DND-41 (cell line): ENCODE measurements around the gene CABLES2.

Experiments
- CTCF ChIP-seq: IDR thresholded peaks from 2 replicates; pipeline ENCODE4 v1.5.1; 2012; ENCODE audit warnings: borderline replicate concordance, low read length, moderate library complexity, mild to moderate bottlenecking; ENCODE audit not compliant: poor library complexity, severe bottlenecking; ENCODE audit errors: extremely low read depth
- EZH2 ChIP-seq: IDR thresholded peaks from 3 replicates; pipeline ENCODE4 v1.6.1; 2012; ENCODE audit warnings: borderline replicate concordance, low read depth, mild to moderate bottlenecking, moderate library complexity, low read length, inconsistent platforms; ENCODE audit not compliant: severe bottlenecking

DNA sequence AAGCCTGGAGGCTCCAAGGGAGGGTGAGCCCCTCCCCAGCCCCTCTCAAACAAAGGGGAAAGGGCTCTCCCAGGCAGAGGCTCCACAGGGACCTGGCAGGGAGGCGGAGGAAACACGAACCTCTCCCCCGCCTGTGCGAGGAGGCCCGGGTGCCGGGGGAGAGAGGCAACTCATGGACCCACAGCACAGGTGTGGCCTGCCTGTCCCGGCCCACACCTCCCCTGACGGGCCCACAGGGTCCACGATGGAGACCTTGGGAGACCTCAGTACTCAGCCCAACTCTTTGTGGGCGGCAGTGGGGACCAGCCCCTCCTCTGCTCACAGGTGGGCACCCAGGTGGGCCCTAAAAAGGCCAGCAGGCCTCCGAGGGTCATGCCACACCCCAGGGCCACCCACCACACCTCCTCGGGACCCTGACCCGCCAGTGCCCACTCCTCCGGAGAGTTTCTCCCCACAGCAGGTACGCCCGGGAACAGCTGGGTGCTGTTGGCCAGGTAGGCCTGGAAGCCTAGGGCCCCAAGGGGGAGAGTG, 52.2 kb downstream of the CABLES2 start:
- TF ChIP-seq CTCF: no peak
- no peak for TF ChIP-seq EZH2
